SK-MEL-5 (cell line): ENCODE data around the gene CATSPER3. TPM values are rescaled to one million over a fixed set of nuclear protein-coding genes. Genes with fewer than 3 reads are reported as not detected.

ENCODE experiments used
- DNase-seq: peaks from one replicate; pipeline ENCODE4 v3.0.0-alpha.2; 2016; ENCODE audit warnings: low read depth, low spot score
- in situ Hi-C: cut with HindIII; loops from 2 replicates; pipeline ENCODE4 v1.10.0; 2016; ENCODE audit warnings: low sequenced_read_pairs, high pct_unique_total_duplicates, low pct_unique_long_range_greater_than_20kb
- total RNA-seq: library from RNA; depleted of rRNA; stranded (reverse); fragments of >200 nt; shearing (Covaris generic); gene quantifications from 2 replicates; pipeline ENCODE4 v1.2.3, GENCODE V29; 2014

The CATSPER3 gene
- total RNA-seq, 1 experiment from 2014 or later = not detected

GRCh38 chr5:135020111-135020895, 52.6 kb downstream of the CATSPER3 start:
- in situ Hi-C loops = no loop called here
- DNase-seq = no peak

DNA sequence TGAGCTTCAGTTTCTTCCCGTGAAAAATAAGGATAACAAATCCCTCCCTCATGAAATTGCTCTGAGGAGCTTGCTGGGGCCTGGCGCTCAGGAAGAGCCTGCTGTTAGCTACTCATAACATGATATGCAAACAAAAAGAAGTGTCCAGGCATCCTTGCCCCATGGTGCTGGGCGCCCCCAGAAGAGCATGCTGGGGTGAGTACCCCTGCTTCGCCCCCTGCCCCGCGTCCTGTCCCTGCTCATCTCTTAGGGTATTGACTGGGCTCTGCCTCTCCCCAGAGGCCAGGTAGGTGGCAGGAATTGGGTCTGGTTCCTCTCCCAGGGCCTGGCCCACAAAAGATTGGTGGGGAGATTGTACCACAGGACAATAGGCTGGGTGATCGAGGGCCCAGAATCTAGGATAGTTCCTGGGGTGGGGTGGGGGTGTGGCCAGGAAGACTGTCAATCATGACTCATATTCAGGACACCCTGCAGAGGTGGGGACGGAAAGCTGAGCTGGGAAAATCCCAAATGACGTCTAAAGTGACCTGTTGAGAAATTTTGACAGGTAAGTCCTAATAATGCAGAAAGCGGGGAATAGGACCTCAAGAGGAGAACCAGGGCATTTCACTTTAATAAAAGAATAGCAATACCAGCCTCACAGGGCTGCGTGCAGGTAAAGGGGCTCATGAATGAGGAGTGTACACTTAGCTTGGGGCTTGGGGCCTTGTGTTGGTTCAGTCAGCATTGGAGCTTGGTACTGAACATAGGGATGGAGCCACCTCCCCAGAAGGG, 57.4 kb downstream of the CATSPER3 start:
- in situ Hi-C loops = no loop called here
- DNase-seq = no peak

DNA sequence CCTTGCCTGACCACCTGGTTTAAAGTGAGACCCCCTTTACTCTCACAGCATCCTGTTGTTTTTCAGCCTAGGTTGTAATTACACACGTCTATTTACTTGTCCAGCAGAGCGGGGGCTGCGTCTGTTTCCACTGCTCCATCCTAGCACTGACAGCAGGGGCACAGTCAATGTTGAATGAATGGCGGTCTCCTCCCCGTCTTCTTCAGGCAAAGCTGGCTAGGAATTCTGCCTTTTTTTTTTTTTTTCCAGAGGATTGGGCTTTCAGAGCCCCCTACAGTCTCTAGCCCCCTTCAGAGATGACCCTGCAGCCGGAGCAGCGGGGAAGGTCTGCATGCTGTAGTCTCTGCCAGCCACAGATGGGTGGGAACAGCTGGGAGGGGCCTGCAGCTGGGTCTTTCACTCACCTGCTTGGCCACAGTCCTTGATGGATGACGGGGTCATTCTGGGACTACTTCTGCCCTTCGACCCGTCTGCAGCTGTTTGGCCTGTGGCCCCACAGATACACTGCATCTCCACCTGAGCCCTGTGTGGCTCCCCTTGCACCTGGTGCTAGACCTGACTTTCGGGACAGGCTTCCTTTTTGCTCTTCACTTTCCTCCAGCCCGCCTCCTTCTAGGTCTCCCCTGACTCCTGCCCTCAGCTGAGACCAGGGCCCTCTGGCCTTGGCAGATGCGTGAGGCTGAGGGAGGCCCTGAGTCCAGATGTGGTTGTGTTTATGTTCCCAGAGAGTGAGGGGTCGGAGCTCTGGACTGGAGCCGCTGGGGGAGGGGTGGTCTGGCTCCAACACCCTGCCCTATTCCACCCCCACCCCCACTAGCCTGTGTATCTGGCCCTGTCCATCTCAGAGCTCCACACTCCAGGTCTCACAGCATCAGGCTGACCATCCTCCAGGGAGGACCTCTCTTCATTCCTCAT, 58.3 kb downstream of the CATSPER3 start:
- in situ Hi-C loops = no loop called here
- no peak for DNase-seq

- no peak for DNase-seq
- in situ Hi-C loops = no loop called here
These were observed 59.0 kb downstream of the CATSPER3 start for GRCh38 chr5:135026645-135027265.

GRCh38 chr5:135027266-135027696, 59.6 kb downstream of the CATSPER3 start:
- in situ Hi-C loops = no loop called here
- no peak for DNase-seq

DNA sequence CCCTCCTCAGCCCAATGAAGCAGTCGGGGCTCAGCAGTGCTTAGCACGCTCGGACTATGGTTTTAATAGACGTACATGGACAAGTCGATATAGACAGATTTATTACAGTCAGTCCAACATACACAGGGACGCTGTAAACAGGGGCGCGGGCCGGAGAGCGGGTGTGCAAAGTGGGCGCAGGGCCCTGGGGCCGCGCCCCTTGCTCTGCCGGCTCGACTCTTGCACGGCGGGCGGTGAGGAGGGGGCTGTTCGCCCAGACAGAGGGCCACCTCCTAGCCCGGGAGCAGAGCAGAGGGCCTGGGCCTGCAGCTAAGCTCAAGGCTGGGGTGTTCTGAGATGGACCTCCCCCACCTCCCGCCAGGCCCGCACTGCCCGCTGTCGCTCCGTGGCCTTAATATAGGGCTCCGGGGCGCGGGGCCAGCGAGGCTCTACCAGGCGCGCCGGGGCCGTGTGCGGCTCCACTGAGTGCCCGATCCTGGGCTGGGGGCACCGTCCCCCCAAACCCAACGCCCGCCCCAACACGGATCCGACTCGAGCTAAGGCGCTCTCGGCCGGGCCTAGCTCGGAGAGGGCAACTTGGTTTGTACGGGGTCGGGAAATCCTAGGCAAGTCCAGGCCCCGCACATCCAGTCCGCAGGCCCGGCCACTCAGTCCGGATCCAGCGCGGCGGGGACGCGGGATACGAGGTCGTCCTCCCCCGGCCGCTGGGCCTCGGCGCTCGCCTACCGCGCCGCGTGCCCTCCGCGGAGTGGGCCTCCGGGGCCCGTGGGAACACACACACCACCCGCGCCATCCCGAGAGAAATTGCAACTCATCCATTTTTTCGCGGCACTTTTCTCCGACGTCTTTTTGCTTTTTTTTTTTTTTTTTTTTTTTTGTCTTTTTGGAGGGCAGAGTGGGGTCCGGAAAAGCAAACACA, 60.2 kb downstream of the CATSPER3 start:
- in situ Hi-C loops = no loop called here
- DNase-seq = no peak

- in situ Hi-C loops = no loop called here
- no peak for DNase-seq
These were observed 61.2 kb downstream of the CATSPER3 start for GRCh38 chr5:135028791-135029476.

GRCh38 chr5:135029477-135030122, 61.9 kb downstream of the CATSPER3 start:
- no peak for DNase-seq
- in situ Hi-C loops = no loop called here

- in situ Hi-C loops = no loop called here
- DNase-seq = no peak
These were observed 62.6 kb downstream of the CATSPER3 start for GRCh38 chr5:135030123-135030955.

- in situ Hi-C loops = no loop called here
- DNase-seq = no peak
These were observed 63.5 kb downstream of the CATSPER3 start for GRCh38 chr5:135030956-135031812.

DNA sequence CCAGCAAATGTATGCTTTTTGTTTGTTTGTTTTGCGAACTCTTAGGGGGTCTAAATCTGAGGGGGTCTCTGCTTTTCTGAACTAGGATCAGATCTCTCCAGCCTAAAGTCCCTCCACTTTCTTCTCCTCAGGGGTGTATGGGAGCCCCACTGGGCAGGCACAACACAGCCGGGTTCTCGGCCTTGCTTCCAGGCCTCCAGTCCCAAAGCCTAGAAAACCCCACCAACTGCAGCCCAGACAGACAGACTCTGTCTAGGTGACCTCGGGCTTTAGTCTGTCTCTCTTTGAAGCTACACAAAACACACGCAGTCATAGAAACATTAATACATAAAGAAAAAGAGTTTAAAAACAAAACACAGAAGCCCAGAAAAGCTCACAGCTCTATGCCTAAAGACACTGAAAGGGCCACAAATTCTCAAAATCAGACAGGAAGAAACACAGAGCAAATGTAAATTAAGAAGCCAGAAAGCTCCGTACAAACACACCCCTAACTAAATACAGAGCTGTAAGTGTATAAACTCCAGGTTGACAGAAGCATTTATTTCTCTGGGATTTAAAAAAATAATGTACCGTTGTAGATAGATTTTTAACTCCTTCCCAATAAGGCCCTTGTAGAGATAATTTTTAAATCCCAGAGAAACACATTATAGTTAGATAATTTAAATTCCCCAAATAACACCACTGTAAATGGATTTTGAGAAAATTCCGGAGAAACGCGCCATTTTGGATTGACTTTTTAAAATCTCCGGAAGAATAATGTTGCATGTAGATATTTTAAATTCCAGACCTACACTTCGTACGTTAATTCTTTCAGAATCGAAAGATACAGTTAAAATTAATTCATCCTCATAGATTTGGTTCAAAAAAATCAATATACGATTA, 64.3 kb downstream of the CATSPER3 start:
- in situ Hi-C loops = no loop called here

GRCh38 chr5:135032695-135032998, 64.9 kb downstream of the CATSPER3 start:
- no peak for DNase-seq
- in situ Hi-C loops = no loop called here

More for the DNA sequence above, 64.3 kb downstream of the CATSPER3 start:
- DNase-seq = no peak
